Kidney epithelial cell (primary cell): ENCODE data around the gene UNC80. TPM values are rescaled to one million over a fixed set of nuclear protein-coding genes. Genes with fewer than 3 reads are reported as not detected.

Experiments used
- DNase-seq: peaks from one replicate; pipeline ENCODE4 v3.0.0-alpha.2; 2010; ENCODE audit warnings: low read depth
- H3K27me3 ChIP-seq: 2 replicates; pipeline ENCODE4 v1.6.0; 2011; ENCODE audit warnings: low read length; ENCODE audit not compliant: control insufficient read depth, insufficient read depth
- H3K36me3 ChIP-seq: 2 replicates; pipeline ENCODE4 v1.5.1; 2011; ENCODE audit warnings: low read length; ENCODE audit not compliant: control insufficient read depth, insufficient read depth
- H3K4me3 ChIP-seq: 2 replicates; pipeline ENCODE4 v1.5.1; 2011; ENCODE audit warnings: low read depth, mild to moderate bottlenecking, control low read depth, low read length
- CTCF ChIP-seq: IDR thresholded peaks from 2 replicates; pipeline ENCODE4 v1.5.1; 2011; ENCODE audit warnings: mild to moderate bottlenecking, moderate library complexity, low read length, control low read depth, inconsistent platforms; ENCODE audit not compliant: insufficient read depth, poor library complexity, severe bottlenecking
- total RNA-seq: library from RNA; depleted of rRNA; stranded (reverse); fragments of >200 nt; gene quantifications from 2 replicates; pipeline ENCODE4 v1.2.3, GENCODE V29; 2015

UNC80 gene
- not detected in 2 replicates for total RNA-seq

- Histone ChIP-seq H3K27me3 (peaks cover 6% of the 10 kb centered on the region), H3K4me3 (peak within 1 kb of the TSS; percentile 43), H3K36me3 (no peaks in the 10 kb centered on the region)
- no peak for DNase-seq
- no peak for TF ChIP-seq CTCF
These were observed at the start of gene UNC80 for GRCh38 chr2:209771474-209772289. TSS of gene UNC80 (plus strand) at chr2:209771832. CDS start at chr2:209772073, 241 bp downstream.

GRCh38 chr2:209726311-209726710, 45.3 kb upstream of the UNC80 start:
- TF ChIP-seq CTCF = no peak
- no peaks in the 10 kb centered on the region for H3K27me3 ChIP-seq

GRCh38 chr2:209727077-209727476, 44.6 kb upstream of the UNC80 start:
- H3K4me3 ChIP-seq = no peak overlapping the region
- TF ChIP-seq CTCF = no peak
- H3K27me3 ChIP-seq = no peaks in the 10 kb centered on the region
- H3K36me3 ChIP-seq = no peaks in the 10 kb centered on the region
- no peak for DNase-seq

More at GRCh38 chr2:209726311-209726710, 45.3 kb upstream of the UNC80 start:
- Histone ChIP-seq H3K4me3 (no peak overlapping the region), H3K36me3 (no peaks in the 10 kb centered on the region)
- no peak for DNase-seq

- TF ChIP-seq CTCF = no peak
- Histone ChIP-seq H3K36me3 (no peaks in the 10 kb centered on the region), H3K27me3 (no peaks in the 10 kb centered on the region), H3K4me3 (no peak overlapping the region)
- DNase-seq = no peak
These were observed 36.8 kb upstream of the UNC80 start for GRCh38 chr2:209734805-209735204.

- DNase-seq = no peak
- Histone ChIP-seq H3K4me3 (no peak overlapping the region), H3K27me3 (no peaks in the 10 kb centered on the region), H3K36me3 (no peaks in the 10 kb centered on the region)
- TF ChIP-seq CTCF = no peak
These were observed 29.7 kb upstream of the UNC80 start for GRCh38 chr2:209741953-209742352.

- Histone ChIP-seq H3K4me3 (no peak overlapping the region), H3K36me3 (no peaks in the 10 kb centered on the region), H3K27me3 (no peaks in the 10 kb centered on the region)
- TF ChIP-seq CTCF = no peak
- DNase-seq = no peak
These were observed 18.6 kb upstream of the UNC80 start for GRCh38 chr2:209753020-209753419.
